ENCODE measurements around the gene KIF13A. TPM values are rescaled to one million over a fixed set of nuclear protein-coding genes. Genes with fewer than 3 reads are reported as not detected.

KIF13A gene
- total and polyA plus RNA-seq, 9 of the 15 experiments (the other 6 are each of a cell fraction or from before 2014, with no cell fraction given) = 3.6 to 44.3 (median 29.7) TPM

GRCh38 chr6:17729223-17730077, 258.0 kb downstream of the KIF13A start (continued):
- no peak for TF ChIP-seq USF1 (CRISPR knock-in tag; IDR thresholded peaks at IDR 0.05)
- no peak for TF ChIP-seq NFXL1 (CRISPR knock-in tag; IDR thresholded peaks at IDR 0.05)
- TF ChIP-seq HDAC3 (IDR thresholded peaks at IDR 0.05; ENCODE audit: borderline replicate concordance, partially characterized antibody) = peak; percentile 30
- no peak for TF ChIP-seq BRF1 (IDR thresholded peaks at IDR 0.05; ENCODE audit: borderline replicate concordance, extremely low read depth, insufficient read length)
- TF ChIP-seq STAG1 (CRISPR knock-in tag; IDR thresholded peaks at IDR 0.05; ENCODE audit: borderline replicate concordance) = no peak
- TF ChIP-seq ZBTB12 (CRISPR knock-in tag; IDR thresholded peaks at IDR 0.05) = 0 out of 2 replicates have a peak, but pooled peaks have one; percentile 5
- TF ChIP-seq NR0B1 (IDR thresholded peaks at IDR 0.05; ENCODE audit: partially characterized antibody) = no peak
- TF ChIP-seq ATF1 (CRISPR knock-in tag; IDR thresholded peaks at IDR 0.05) = no peak
- no peak for TF ChIP-seq ATF1 (tag; IDR thresholded peaks at IDR 0.05)
- peak; percentile 31; the same call in 1 of the 2 replicates for TF ChIP-seq ZKSCAN8 (CRISPR knock-in tag; IDR thresholded peaks at IDR 0.05)
- TF ChIP-seq ZBTB9 (CRISPR knock-in tag; IDR thresholded peaks at IDR 0.05) = no peak
- TF ChIP-seq STAT5A (IDR thresholded peaks at IDR 0.05; ENCODE audit: borderline replicate concordance, low read length) = no peak
- no peak for TF ChIP-seq ZNF224 (CRISPR knock-in tag; IDR thresholded peaks at IDR 0.05)
- TF ChIP-seq BACH1 (tag; IDR thresholded peaks at IDR 0.05) = peak; percentile 76; the same call in 1 of the 2 replicates
- peak; percentile 98 for TF ChIP-seq FOSL1 (tag; conservative IDR thresholded peaks at IDR 0.05)
- TF ChIP-seq KHSRP (IDR thresholded peaks at IDR 0.05) = no peak
- TF ChIP-seq PTRF (tag; IDR thresholded peaks at IDR 0.05) = no peak
- no peak for TF ChIP-seq MCM2 (IDR thresholded peaks at IDR 0.05; ENCODE audit: low read depth)
- TF ChIP-seq SREBF2 (CRISPR knock-in tag; IDR thresholded peaks at IDR 0.05) = no peak
- TF ChIP-seq MYBL2 (IDR thresholded peaks at IDR 0.05; ENCODE audit: low read depth) = no peak
- TF ChIP-seq MYBL2 (CRISPR knock-in tag; IDR thresholded peaks at IDR 0.05; ENCODE audit: borderline replicate concordance) = no peak
- TF ChIP-seq TCF7L2 (IDR thresholded peaks at IDR 0.05; ENCODE audit: low read depth, low read length) = no peak
- TF ChIP-seq SLC30A9 (CRISPR knock-in tag; IDR thresholded peaks at IDR 0.05) = no peak
- no peak for TF ChIP-seq ZC3H11A (IDR thresholded peaks at IDR 0.05; ENCODE audit: low read depth, low read length)
- TF ChIP-seq ZNF347 (CRISPR knock-in tag; IDR thresholded peaks at IDR 0.05; ENCODE audit: low read depth) = no peak
